ENCODE measurements around the gene CFAP221.
A peak's percentile ranks its signal among the peaks of the same experiment; 100 is the strongest.

Gene CFAP221

DNA sequence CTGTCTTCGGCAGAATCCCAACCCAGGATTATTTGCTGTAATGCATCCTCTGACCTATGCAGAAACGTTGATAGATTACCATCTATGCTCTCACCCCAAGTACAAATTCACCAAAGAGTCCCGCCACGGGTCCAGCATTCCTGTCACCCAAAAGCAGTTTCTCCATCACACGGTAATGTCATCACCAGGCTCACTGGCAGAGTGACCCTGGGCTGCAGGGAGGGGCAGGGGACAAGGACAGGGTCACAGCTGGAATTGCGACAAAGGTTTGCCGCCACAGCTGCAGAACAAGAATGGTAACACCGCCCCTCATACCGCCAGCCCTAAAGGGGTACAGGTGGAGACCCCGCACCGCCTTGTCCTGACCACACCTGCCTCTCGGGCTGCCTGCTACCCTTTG lies 94.0 kb downstream of the CFAP221 start:
- DNase-seq (ENCODE audit: extremely low spot score, insufficient read length, low read depth) (no peak), FAIRE-seq (no peak)

DNA sequence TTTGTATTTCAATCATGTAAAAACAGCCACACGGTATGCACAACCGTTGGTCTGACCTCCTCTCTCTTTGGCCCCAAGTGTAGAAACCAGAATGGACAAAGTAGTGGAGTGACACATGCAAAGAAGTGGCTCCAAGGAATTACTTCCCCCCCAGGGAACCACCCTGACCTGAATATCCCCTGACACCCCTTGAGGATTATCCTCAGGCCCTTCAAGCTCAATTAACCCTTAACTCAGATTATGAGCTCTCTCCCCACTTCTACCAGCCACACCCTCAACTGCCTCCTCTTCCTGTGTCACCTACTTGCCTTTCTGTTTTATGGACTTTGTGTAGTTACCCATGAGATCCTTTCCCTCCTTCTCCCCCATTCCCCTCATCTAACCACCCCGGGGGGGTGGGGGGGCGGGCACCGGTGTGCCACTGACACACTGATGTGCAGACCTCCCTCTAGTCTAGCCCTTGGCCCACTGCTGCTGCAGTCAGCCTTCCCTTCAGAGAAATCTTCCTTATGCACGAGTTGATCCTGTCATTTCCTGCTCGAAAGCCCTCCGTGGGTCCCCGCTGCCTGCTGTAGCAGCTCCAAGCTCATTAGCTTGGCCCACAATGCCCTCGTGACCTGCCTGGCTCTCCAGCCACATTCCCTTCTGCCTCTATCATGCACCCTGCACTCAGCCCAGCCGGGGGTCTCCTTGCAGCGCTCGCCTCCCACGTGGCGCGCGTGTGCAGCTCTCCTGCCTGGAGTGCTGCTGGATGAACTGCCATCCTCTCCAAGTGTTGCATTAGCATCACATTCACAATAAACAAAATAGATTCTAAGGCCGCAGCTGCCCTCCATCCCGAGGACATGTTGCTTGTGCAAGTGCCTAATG lies 94.7 kb downstream of the CFAP221 start:
- DNase-seq (ENCODE audit: extremely low spot score, insufficient read length, low read depth) (no peak), FAIRE-seq (no peak)

DNA sequence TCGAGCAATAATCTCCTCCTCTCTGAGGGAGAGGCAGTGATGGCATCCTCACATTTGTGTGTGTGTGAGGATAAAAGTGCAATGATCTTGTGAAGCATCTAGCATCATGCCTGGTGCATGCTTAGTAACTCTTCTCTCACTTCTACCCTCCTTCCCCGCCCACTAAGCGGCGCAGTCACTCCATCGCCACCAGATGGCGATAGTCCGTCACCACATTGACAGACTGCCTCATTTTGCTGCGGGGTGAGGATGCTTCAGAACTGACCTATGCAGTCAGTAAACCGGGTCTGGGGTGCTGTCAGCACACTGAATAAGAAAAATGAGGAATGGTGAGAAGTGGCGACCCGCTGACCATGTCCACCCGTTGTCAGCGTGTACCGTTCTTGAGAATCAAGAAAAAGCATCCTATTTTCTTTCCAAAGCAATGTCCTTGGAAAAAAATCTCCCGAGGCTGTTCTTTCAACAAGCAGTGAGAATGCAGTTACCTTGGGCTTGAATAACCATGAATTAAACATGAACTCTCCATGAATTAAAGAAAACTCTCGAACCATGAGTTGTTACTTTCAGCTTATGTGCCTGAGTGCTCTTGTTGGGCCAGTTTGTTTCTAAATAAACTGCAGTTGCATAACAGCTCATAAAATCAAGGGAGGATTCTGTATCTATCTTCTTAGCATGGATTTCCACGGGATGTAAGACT lies 97.5 kb downstream of the CFAP221 start:
- peak; percentile 86 for FAIRE-seq
- DNase-seq (ENCODE audit: extremely low spot score, insufficient read length, low read depth) = peak; percentile 64

DNA sequence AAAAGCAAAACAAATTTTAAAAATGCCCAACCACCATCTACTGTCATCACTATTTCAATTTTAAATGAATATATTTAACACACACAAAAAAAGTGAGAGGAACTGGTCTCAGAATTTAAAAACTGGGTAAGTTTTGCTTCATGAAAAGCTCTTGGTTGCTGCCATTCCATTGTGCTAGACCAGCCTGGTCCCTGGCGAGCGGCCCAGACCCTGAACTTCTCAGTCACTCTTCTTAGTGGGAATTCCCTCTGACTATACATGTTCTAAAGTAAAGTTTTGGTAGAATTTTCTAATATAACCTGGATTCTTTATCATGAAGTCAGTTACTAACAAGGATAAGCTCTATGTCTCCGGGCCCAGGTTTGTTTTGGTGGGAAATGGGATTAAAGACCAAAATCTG lies 99.9 kb downstream of the CFAP221 start:
- FAIRE-seq (no peak), DNase-seq (ENCODE audit: extremely low spot score, insufficient read length, low read depth) (no peak)

DNA sequence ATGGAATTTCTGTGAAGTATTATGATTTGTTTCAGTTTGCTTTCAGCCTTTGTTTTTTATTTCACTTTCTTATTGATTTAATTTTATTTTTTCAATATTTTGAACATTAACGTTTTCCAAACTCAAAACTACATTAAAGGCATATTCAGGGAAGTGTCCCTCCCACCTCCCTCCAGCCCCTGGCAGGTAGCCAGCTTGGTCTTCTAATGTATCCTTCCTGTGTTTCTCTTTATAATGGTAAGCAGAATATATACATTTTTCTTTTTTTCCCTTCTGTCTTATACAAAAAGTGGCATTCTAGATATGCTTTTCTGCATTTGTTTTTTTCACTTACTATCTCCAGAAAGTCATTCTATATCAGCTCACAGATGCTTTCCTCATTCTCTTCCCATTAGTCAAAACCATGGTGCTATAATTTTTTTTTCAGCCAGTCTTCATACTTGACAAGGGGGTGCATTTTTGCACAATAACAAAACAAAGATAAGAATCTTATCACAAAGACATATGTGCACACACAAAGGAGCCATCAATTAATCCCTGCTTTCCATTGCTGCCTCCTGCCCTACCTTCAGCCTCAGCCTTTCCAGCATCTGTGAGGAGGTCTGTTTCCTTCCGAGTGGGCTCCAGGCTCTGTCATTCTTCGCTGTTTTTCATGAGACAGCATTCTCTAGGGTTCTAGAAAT lies 101.1 kb downstream of the CFAP221 start:
- no peak for FAIRE-seq

DNA sequence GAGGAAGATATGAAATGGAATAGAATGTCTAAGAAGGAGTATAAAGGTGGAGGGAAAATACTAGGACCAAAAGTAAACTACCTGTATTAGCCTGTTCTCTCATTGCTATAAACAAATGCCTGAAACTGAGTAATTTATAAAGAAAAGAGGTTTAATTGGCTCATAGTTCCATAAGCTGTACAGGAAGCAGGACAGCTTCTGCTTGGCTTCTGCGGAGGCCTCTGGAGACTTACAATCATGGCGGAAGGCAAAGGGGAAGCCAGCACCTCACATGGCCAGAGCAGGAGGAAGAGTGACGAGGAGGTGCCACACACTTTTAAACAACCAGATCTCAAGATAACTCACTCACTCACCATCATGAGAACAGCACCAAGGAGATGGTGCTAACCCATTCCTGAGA lies 101.9 kb downstream of the CFAP221 start:
- FAIRE-seq (no peak), DNase-seq (ENCODE audit: extremely low spot score, insufficient read length, low read depth) (no peak)

More for the DNA sequence above, 101.1 kb downstream of the CFAP221 start:
- no peak for DNase-seq (ENCODE audit: extremely low spot score, insufficient read length, low read depth)

DNA sequence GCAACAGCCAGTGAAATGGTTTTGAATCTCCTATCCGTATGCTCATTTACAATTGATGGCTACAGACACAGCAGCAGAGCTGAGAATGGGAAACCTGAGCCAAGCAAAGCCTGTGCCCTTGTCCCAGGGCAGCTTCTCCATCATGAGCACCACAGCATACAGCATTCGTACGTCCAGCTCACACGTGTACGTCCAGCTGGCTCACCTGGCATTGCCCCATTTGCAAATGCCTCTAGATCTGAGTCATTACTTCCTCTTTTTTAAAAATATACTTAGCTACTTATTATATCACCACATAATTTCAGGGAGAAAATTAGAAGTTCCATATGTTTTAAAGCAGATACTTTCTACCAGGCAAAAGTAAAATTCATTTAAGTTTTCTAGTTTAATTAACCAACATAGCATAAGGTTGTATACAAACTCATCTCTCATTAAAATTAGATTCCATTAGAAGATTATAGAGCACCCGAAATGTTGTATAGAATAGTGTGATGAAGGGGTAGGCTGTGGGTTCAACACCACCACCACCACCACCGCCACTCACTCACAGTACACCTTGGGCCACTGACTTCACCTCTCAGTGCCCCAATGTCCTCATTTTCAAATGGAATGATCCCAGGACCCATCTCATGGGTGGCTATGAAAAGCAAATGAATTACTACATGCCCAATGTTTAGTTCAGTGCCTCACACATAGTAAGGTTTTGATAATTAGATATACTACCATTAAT lies 103.4 kb downstream of the CFAP221 start:
- DNase-seq (ENCODE audit: extremely low spot score, insufficient read length, low read depth) = peak; percentile 12
- peak; percentile 41 for FAIRE-seq

DNA sequence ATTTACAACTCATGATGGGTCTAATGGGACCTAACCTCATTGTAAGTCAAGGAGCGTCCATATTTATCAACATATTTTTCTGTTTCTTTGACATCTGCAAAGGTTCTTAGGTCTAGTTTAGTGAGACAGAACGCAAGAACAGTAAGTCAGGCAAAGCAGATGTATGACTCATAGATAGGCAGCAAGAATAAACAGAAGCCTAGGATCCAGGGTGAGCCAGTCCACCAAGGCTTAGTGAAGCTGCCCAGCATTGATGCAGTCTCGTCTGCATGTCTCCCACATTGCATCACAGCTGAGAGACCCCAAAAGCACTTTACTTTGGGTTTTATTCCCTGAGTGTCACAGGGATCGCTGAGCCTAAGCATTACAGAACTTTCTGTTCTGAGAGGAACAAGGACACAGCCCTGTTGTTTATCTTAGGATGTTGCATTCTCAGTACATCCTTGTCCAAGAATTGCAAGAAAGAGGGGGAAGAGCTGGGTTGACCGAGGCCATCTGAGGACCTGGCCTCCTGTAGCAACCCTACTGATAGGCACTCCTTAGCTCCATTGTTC lies 105.2 kb downstream of the CFAP221 start:
- FAIRE-seq (no peak), DNase-seq (ENCODE audit: extremely low spot score, insufficient read length, low read depth) (no peak)

DNA sequence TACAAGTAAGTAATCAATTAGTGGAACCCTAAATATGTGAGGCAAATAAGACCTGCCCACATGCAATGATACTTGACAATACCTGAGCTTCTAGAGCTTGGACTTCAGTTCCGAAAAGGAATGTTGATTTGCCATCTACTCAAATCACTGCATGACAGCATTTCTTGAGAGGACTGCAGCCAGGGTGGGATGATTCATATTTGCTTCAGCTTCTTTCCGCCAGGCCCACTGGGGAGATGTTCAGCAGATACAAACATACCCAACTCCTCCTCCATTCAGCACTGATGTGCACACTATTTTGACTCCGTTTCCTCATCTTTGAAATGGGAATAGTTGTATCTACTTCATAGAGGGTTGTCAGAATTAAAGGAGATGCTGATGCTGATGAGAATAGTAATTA lies 106.0 kb downstream of the CFAP221 start:
- FAIRE-seq = no peak

DNA sequence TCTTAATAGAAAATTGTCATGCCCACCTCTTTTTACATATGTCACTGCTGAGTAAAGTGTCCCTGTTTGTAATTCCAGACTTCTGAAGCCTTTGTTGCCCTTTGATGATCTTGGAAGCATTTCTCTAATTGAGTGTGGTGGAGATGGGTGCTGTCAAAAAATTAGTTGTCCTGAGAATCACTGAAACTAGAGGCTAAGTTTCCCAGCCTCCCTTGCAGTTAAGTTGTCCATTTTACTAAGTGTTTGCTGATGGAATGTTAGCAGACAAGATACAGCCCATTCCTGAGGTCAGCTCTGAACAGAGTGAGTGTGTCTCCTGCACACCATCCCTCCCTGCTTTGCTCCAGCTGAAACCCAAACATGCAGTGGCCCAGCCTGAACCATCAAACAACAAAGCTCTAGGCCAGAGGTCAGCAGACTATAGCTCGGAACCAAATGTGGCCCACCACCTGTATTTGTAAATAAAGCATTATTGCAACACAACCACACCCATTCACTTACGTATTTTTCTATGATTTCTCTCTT lies 106.7 kb downstream of the CFAP221 start:
- no peak for DNase-seq (ENCODE audit: extremely low spot score, insufficient read length, low read depth)
- no peak for FAIRE-seq

More for the DNA sequence above, 106.0 kb downstream of the CFAP221 start:
- no peak for DNase-seq (ENCODE audit: extremely low spot score, insufficient read length, low read depth)

DNA sequence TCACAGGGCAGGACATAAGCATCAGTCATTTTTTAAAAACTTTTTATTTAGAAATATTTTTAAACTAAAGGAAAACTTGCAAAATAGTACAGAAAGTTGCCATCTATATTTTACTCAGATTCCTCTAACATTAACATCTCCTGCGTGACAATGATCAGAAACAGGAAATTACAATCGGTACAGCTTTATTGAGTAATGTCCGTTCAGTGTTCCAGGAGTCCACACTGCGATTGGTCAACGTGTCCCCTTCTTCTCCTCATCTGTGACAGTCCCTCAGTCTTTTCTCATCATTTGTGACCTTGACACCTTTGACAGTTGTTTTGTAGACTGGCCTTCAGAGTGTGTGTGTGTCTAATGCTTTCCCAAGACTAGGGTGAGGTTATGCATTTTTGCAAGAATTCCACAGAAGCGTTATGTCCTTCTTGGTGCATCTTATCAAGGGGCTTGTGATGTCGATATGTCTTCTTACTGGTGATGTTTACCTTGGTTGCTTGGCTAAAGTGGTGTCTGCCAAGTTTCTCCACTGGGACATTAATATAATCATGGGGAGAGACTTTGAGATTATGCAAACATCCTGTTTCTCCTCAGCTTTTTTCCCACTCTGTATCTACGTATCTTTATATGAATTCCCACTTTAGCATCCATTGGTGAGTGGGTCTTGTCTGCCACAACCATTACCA lies 113.4 kb downstream of the CFAP221 start:
- FAIRE-seq (no peak), DNase-seq (ENCODE audit: extremely low spot score, insufficient read length, low read depth) (no peak)

DNA sequence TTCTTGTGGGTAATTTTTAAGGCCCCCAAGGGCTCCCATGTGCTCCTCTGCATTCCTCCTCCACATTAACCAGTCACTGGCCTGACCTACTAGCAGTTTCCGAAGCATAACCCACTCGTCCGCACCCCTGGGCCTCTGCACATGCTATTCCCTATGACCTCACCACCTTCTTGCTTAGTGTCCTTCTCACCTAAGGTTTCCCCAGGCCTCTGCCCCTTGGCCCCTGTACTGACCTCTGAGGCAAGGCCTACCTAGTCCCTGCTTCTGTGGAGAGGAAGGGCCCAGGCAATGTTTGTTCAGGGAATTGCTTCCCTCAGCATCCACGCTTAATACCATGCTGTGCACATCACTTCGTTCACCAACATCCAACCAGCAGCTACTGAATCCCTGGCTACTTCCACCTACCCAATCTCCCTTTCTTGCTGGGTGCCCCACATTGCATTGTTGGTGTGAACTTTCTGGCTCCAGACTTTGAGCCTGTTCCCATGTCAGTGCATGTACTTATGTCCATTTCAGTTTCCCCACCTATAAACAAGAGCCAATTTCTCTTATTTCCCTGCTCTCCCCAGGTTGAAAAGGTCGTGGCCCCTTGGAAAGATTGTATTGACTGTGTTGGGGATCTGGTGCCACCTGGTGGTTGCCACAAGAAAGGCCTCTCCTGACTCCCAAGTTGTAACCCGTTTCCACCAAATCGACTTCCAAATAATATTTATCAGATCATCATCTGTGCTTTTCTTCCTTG lies 115.5 kb downstream of the CFAP221 start:
- peak; percentile 90 for FAIRE-seq
- DNase-seq (ENCODE audit: extremely low spot score, insufficient read length, low read depth) = no peak

DNA sequence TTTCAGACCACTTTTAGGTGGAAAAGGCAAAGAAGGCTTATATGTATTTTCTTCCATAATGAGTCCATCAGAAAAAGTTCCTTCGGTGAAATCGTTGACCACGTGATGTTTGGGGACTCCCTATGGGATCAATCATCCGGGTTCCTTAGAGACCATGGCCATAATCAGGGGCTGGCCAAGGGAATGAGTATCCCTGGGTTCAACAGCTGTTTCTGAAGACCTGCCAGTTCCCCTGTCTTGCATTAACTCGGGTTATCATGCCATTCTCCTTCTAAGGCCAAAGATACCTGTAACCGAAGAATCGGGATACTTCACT lies 116.1 kb downstream of the CFAP221 start:
- DNase-seq (ENCODE audit: extremely low spot score, insufficient read length, low read depth) (no peak), FAIRE-seq (no peak)

DNA sequence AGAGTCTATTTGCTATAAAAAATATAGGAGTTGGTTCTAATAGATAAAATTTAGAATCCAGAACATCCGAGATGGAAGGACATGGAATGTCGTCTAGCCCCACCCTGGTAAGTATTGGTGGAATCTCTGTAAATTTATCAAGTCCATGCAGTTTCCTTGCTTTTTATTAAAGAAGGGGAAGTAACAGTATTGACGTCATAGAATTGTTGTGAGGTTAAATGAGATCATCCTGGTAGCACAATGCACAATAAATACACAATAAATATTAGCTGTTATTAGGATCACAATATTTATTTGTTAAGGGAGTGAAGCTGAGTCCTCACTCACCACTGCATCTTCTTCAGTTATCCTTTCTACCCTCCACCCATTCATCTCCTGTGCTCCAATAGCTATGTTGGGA lies 118.0 kb downstream of the CFAP221 start:
- FAIRE-seq (no peak), DNase-seq (ENCODE audit: extremely low spot score, insufficient read length, low read depth) (no peak)

DNA sequence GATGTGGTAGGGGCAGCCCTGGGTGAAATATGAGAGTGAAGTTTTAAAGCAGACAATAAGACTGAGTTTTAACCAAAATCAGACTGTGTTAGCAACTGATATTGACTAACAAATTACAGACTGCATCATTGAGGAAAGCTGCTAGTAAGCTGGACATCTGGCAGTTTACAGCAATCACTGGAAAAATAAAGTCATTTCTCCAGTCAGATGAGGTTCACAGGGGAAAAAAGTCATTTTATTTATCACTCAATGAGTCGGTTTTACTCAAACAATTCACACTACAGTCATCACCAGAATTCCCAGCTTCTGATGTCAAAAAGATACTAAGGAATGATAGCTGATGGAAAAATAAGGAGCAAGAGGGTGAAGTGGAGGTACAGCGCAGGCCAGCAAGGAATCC lies 124.3 kb downstream of the CFAP221 start:
- no peak for FAIRE-seq

DNA sequence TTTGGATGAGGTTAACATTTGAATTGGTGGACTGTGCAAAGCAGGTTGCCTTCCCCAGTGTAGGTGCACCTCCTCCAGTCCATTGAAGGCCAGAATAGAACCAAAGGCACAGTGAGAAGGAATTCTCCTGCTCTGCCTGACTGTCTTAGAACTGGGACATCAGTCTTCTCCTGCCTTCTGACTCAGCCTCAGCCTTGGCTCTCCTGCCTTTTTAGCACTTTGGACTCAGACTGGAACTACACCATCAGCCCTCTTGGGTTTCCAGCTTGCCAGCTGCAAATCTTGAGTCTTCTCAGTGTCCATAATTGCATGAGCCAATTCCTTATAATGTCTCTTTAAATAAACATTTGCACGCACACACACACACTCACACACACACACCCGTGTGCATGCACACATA lies 126.8 kb downstream of the CFAP221 start:
- no peak for FAIRE-seq

More for the DNA sequence above, 124.3 kb downstream of the CFAP221 start:
- DNase-seq (ENCODE audit: extremely low spot score, insufficient read length, low read depth) = no peak

DNA sequence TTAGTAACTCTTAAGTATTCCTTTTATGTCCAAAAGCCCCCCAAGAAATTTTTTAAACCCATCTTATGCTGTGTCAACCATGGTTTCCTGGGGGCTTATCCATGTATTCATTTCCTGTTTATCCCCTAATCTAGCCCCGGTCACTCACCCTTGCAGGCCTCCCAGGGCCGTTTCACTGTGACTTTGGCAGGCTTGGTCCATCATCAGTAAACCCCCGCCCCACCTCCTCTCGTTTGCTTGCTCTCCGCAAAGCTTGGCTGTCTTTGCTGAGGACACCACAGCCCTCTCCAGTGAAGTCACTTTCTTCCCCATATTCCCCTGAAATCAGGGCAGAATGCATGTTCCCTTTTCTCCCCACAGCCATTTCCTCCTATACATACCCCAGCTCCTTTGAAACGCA lies 127.5 kb downstream of the CFAP221 start:
- DNase-seq (ENCODE audit: extremely low spot score, insufficient read length, low read depth) (no peak), FAIRE-seq (no peak)

More for the DNA sequence above, 126.8 kb downstream of the CFAP221 start:
- DNase-seq (ENCODE audit: extremely low spot score, insufficient read length, low read depth) = no peak

DNA sequence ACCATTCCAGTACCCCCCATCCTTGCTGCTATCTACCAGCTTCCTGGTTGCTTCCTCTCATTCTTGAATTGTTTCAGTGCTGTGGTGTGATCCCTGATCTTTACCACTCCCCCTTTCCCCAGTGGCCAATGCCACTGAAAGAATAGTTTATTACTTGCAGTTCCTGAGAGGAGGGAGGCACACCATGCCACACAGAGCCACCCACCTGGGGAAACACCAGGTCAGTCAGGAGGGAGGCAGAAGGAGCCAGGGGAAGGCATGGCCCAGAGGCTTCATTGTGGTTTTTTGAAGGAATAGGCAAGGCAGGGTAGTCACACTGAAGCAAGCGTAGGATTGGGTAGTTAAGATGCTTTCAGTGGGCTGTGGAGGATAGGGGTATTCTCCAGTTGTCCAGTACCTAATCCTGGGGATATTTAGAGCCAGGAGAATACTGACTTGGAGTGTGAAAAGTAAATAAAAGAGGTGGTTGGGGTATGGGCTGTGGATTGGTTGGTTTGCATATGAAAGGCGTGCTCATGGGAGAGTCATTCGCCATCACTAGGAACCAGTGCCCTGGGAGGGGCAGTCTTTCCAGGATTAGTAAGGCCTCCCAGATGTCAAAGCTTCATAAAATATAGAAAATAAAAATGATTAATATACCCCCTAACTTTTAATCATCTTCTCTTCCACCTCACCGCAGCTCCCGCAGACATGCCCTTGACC lies 128.1 kb downstream of the CFAP221 start:
- FAIRE-seq (no peak), DNase-seq (ENCODE audit: extremely low spot score, insufficient read length, low read depth) (no peak)
